Naive thymus-derived CD8-positive, alpha-beta T cell (primary cell): ENCODE data around the gene MYO16. TPM values are rescaled to one million over a fixed set of nuclear protein-coding genes. Genes with fewer than 3 reads are reported as not detected.

Experiments
- ATAC-seq, 2 donors: fragments of 150-1000 bp; cut with Tn5 transposase in 1 of 2; sonication (Bioruptor Pico), chemical (Tn5 transposase) in 1 of 2; 1 replicate in 1 of 2; 2 replicates in 1 of 2; pipeline ENCODE4 v1.10.0; 2021; ENCODE audit warnings: mild to moderate bottlenecking in 2 of 2, moderate library complexity in 2 of 2
- POLR2A ChIA-PET: fragments of 350-600 bp; sonication (Branson Sonifier 250); formaldehyde crosslinking; loops from one replicate; lab custom pipeline; 2021; ENCODE audit warnings: antibody characterized with exemption; lab: Charles Lee
- DNase-seq, 10 donors: peaks; one replicate each; pipeline versions ENCODE4 v3.0.0 to v3.0.0-alpha.2; 2020 to 2022
- H3K27ac Mint-ChIP-seq, 10 donors: one replicate each; pipeline ENCODE4 v1.8.0; 2020 to 2022; ENCODE audit warnings: mild to moderate bottlenecking in 10 of 10, mixed read lengths in 10 of 10, moderate library complexity in 4 of 10, inconsistent platforms in 1 of 10
- H3K27me3 Mint-ChIP-seq, 5 donors: one replicate each; pipeline ENCODE4 v1.8.0; 2021 to 2022; ENCODE audit warnings: mixed read lengths in 5 of 5
- H3K36me3 Mint-ChIP-seq, 3 donors: one replicate each; pipeline ENCODE4 v1.8.0; 2020 to 2022; ENCODE audit warnings: mixed read lengths in 3 of 3, mild to moderate bottlenecking in 2 of 3, inconsistent platforms in 1 of 3
- H3K4me1 Mint-ChIP-seq, 4 donors: one replicate each; pipeline ENCODE4 v1.8.0; 2021 to 2022; ENCODE audit warnings: mixed read lengths in 4 of 4
- H3K4me3 Mint-ChIP-seq, 10 donors: one replicate each; pipeline ENCODE4 v1.8.0; 2020 to 2022; ENCODE audit warnings: mild to moderate bottlenecking in 10 of 10, mixed read lengths in 10 of 10, moderate library complexity in 6 of 10, inconsistent platforms in 1 of 10
- H3K9me3 Mint-ChIP-seq, 9 donors: one replicate each; pipeline ENCODE4 v1.8.0; 2020 to 2022; ENCODE audit warnings: mixed read lengths in 9 of 9, mild to moderate bottlenecking in 3 of 9, inconsistent platforms in 1 of 9, moderate library complexity in 1 of 9
- polyA plus RNA-seq, 3 donors: library from polyadenylated mRNA; unstranded; fragments of 300-500 nt; fragmentation: Illumina TruSeq; gene quantifications; one replicate each; pipeline ENCODE4 v1.2.3, GENCODE V29; 2021
- total RNA-seq, 8 experiments: library from RNA in 2 of 8; stranded (reverse) in 2 of 8; gene quantifications; one replicate each; pipeline ENCODE4 v1.2.3 and lab custom pipeline; 2021 to 2026

Gene MYO16
- total and polyA plus RNA-seq, 5 experiments from 2014 or later = not detected

GRCh38 chr13:108787700-108788414 is 158.4 kb downstream of the MYO16 start:
- Mint-ChIP-seq H3K4me3 (no peak overlapping the region), H3K27me3 (peaks cover 0 to 5% (median 0%) of the 10 kb centered on the region in 5 donors), H3K36me3 (no peaks in the 10 kb centered on the region), H3K4me1 (no peaks in the 10 kb centered on the region), H3K27ac (no peak overlapping the region), H3K9me3 (peaks cover 0 to 8% (median 0%) of the 10 kb centered on the region in 9 donors)
- POLR2A ChIA-PET = no interaction called here
- no peak for DNase-seq
- no peak for ATAC-seq

GRCh38 chr13:108789476-108789875 is 160.1 kb downstream of the MYO16 start:
- H3K4me3 Mint-ChIP-seq = no peak overlapping the region
- no peak for ATAC-seq
- H3K36me3 Mint-ChIP-seq = no peaks in the 10 kb centered on the region
- no peak overlapping the region for H3K27ac Mint-ChIP-seq
- POLR2A ChIA-PET = no interaction called here
- peaks cover 0 to 4% (median 0%) of the 10 kb centered on the region in 9 donors for H3K9me3 Mint-ChIP-seq
- H3K4me1 Mint-ChIP-seq = no peaks in the 10 kb centered on the region
- peaks cover 0 to 5% (median 0%) of the 10 kb centered on the region in 5 donors for H3K27me3 Mint-ChIP-seq
- DNase-seq = no peak

- POLR2A ChIA-PET = no interaction called here
These were observed 166.4 kb downstream of the MYO16 start for GRCh38 chr13:108795841-108796240.

GRCh38 chr13:108797354-108797753 is 167.9 kb downstream of the MYO16 start:
- Mint-ChIP-seq H3K4me1 (no peaks in the 10 kb centered on the region), H3K27me3 (peaks cover 0 to 3% (median 0%) of the 10 kb centered on the region in 5 donors), H3K36me3 (no peaks in the 10 kb centered on the region), H3K27ac (no peak overlapping the region), H3K9me3 (peaks cover 0 to 4% (median 0%) of the 10 kb centered on the region in 9 donors), H3K4me3 (no peak overlapping the region)
- DNase-seq (no peak), ATAC-seq (no peak)
- POLR2A ChIA-PET = no interaction called here

More at GRCh38 chr13:108795841-108796240, 166.4 kb downstream of the MYO16 start:
- no peaks in the 10 kb centered on the region for H3K4me1 Mint-ChIP-seq
- peaks cover 0 to 4% (median 0%) of the 10 kb centered on the region in 9 donors for H3K9me3 Mint-ChIP-seq
- no peak overlapping the region for H3K4me3 Mint-ChIP-seq
- DNase-seq (no peak), ATAC-seq (no peak)
- H3K27ac Mint-ChIP-seq = no peak overlapping the region
- no peaks in the 10 kb centered on the region for H3K36me3 Mint-ChIP-seq
- H3K27me3 Mint-ChIP-seq = peaks cover 0 to 5% (median 0%) of the 10 kb centered on the region in 5 donors

GRCh38 chr13:108807841-108808240 is 178.4 kb downstream of the MYO16 start:
- Mint-ChIP-seq H3K36me3 (no peaks in the 10 kb centered on the region), H3K4me3 (no peak overlapping the region), H3K27ac (no peak overlapping the region), H3K9me3 (peaks cover 0 to 3% (median 0%) of the 10 kb centered on the region in 9 donors), H3K4me1 (no peaks in the 10 kb centered on the region), H3K27me3 (peaks cover 0 to 9% (median 1%) of the 10 kb centered on the region in 5 donors)
- DNase-seq (no peak), ATAC-seq (no peak)
- POLR2A ChIA-PET = no interaction called here

GRCh38 chr13:108812165-108812564 is 182.8 kb downstream of the MYO16 start:
- Mint-ChIP-seq H3K4me3 (no peak overlapping the region), H3K27ac (no peak overlapping the region), H3K9me3 (peaks cover 0 to 3% (median 0%) of the 10 kb centered on the region in 9 donors), H3K27me3 (peaks cover 0 to 11% (median 1%) of the 10 kb centered on the region in 5 donors), H3K36me3 (no peaks in the 10 kb centered on the region), H3K4me1 (no peaks in the 10 kb centered on the region)
- POLR2A ChIA-PET = no interaction called here
- no peak for ATAC-seq
- no peak for DNase-seq

- H3K36me3 Mint-ChIP-seq = no peaks in the 10 kb centered on the region
- H3K27me3 Mint-ChIP-seq = peaks cover 0 to 11% (median 1%) of the 10 kb centered on the region in 5 donors
- peaks cover 0 to 3% (median 0%) of the 10 kb centered on the region in 9 donors for H3K9me3 Mint-ChIP-seq
- POLR2A ChIA-PET = no interaction called here
- DNase-seq (no peak), ATAC-seq (no peak)
- H3K4me3 Mint-ChIP-seq = no peak overlapping the region
- H3K27ac Mint-ChIP-seq = no peak overlapping the region
- no peaks in the 10 kb centered on the region for H3K4me1 Mint-ChIP-seq
These were observed 183.2 kb downstream of the MYO16 start for GRCh38 chr13:108812661-108813060.

GRCh38 chr13:108813587-108814170 is 184.3 kb downstream of the MYO16 start:
- H3K27ac Mint-ChIP-seq = no peak overlapping the region
- peaks cover 0 to 11% (median 1%) of the 10 kb centered on the region in 5 donors for H3K27me3 Mint-ChIP-seq
- POLR2A ChIA-PET = no interaction called here
- H3K9me3 Mint-ChIP-seq = peaks cover 0 to 3% (median 0%) of the 10 kb centered on the region in 9 donors
- no peaks in the 10 kb centered on the region for H3K36me3 Mint-ChIP-seq
- no peak overlapping the region for H3K4me3 Mint-ChIP-seq
- DNase-seq (no peak), ATAC-seq (no peak)
- H3K4me1 Mint-ChIP-seq = no peaks in the 10 kb centered on the region

- no peak for DNase-seq
- peaks cover 0 to 9% (median 1%) of the 10 kb centered on the region in 5 donors for H3K27me3 Mint-ChIP-seq
- no peak overlapping the region for H3K27ac Mint-ChIP-seq
- H3K36me3 Mint-ChIP-seq = no peaks in the 10 kb centered on the region
- POLR2A ChIA-PET = no interaction called here
- no peak overlapping the region for H3K4me3 Mint-ChIP-seq
- H3K9me3 Mint-ChIP-seq = peaks cover 0 to 3% (median 0%) of the 10 kb centered on the region in 9 donors
- no peaks in the 10 kb centered on the region for H3K4me1 Mint-ChIP-seq
- no peak for ATAC-seq
These were observed 187.0 kb downstream of the MYO16 start for GRCh38 chr13:108816375-108816774.

GRCh38 chr13:108827646-108828045 is 198.2 kb downstream of the MYO16 start:
- Mint-ChIP-seq H3K4me3 (no peak overlapping the region), H3K27ac (no peak overlapping the region), H3K4me1 (no peaks in the 10 kb centered on the region), H3K9me3 (peaks cover 2 to 20% (median 12%) of the 10 kb centered on the region in 9 donors), H3K36me3 (peaks cover 0 to 13% (median 0%) of the 10 kb centered on the region in 3 donors), H3K27me3 (peaks cover 0 to 4% (median 0%) of the 10 kb centered on the region in 5 donors)
- POLR2A ChIA-PET = no interaction called here
- ATAC-seq (no peak), DNase-seq (no peak)

- POLR2A ChIA-PET = no interaction called here
- no peak for ATAC-seq
- Mint-ChIP-seq H3K27ac (no peak overlapping the region), H3K4me3 (no peak overlapping the region), H3K36me3 (peaks cover 0 to 13% (median 0%) of the 10 kb centered on the region in 3 donors), H3K27me3 (peaks cover 0 to 4% (median 0%) of the 10 kb centered on the region in 5 donors), H3K4me1 (no peaks in the 10 kb centered on the region), H3K9me3 (peaks cover 2 to 20% (median 12%) of the 10 kb centered on the region in 9 donors)
- DNase-seq = no peak
These were observed 198.8 kb downstream of the MYO16 start for GRCh38 chr13:108828086-108828815.

GRCh38 chr13:108830916-108831315 is 201.5 kb downstream of the MYO16 start:
- POLR2A ChIA-PET = no interaction called here
- peaks cover 2 to 20% (median 10%) of the 10 kb centered on the region in 9 donors for H3K9me3 Mint-ChIP-seq
- H3K4me1 Mint-ChIP-seq = no peaks in the 10 kb centered on the region
- H3K27me3 Mint-ChIP-seq = peaks cover 0 to 4% (median 0%) of the 10 kb centered on the region in 5 donors
- H3K4me3 Mint-ChIP-seq = no peak overlapping the region
- DNase-seq (no peak), ATAC-seq (no peak)
- no peak overlapping the region for H3K27ac Mint-ChIP-seq
- H3K36me3 Mint-ChIP-seq = peaks cover 0 to 13% (median 0%) of the 10 kb centered on the region in 3 donors

- peaks cover 0 to 5% (median 0%) of the 10 kb centered on the region in 3 donors for H3K36me3 Mint-ChIP-seq
- no peaks in the 10 kb centered on the region for H3K27me3 Mint-ChIP-seq
- H3K4me1 Mint-ChIP-seq = no peaks in the 10 kb centered on the region
- DNase-seq (no peak), ATAC-seq (no peak)
- POLR2A ChIA-PET = no interaction called here
- H3K9me3 Mint-ChIP-seq = peaks cover 0 to 9% (median 5%) of the 10 kb centered on the region in 9 donors
- H3K4me3 Mint-ChIP-seq = no peak overlapping the region
- no peak overlapping the region for H3K27ac Mint-ChIP-seq
These were observed 204.1 kb downstream of the MYO16 start for GRCh38 chr13:108833531-108833930.
